Measurements from ENCODE around the gene MBP. TPM values are rescaled to one million over a fixed set of nuclear protein-coding genes. Genes with fewer than 3 reads are reported as not detected.

The MBP gene
- total and polyA plus RNA-seq, 10 of the 15 experiments (the other 5 are each of a cell fraction or from before 2014, with no cell fraction given): 12.2 to 67.8 (median 42.1) TPM

GRCh38 chr18:76931171-76931570, 201.4 kb downstream of the MBP start:
- Histone ChIP-seq H3K79me2 (ENCODE audit: control insufficient read depth, insufficient read depth, low read length) (no peaks in the 10 kb centered on the region), H3K36me3 (ENCODE audit: control insufficient read depth in 2 of 2, insufficient read depth in 2 of 2, low read length in 1 of 2) (peaks cover 8 to 15% of the 10 kb centered on the region in 2 experiments), H3K4me1 (ENCODE audit: control insufficient read depth, insufficient read depth, low read length) (peaks cover 25% of the 10 kb centered on the region), H3K4me3 (no peak overlapping the region), H3K27ac (ENCODE audit: control insufficient read depth, insufficient read depth) (no peak overlapping the region), H3K4me2 (ENCODE audit: control insufficient read depth, insufficient read depth) (no peak overlapping the region), H3K27me3 (replicated peaks in 1 of 2; ENCODE audit: control insufficient read depth in 2 of 2, insufficient read depth in 2 of 2, low read length in 1 of 2) (no peaks in the 10 kb centered on the region), H3K9ac (ENCODE audit: control insufficient read depth, insufficient read depth, low read length) (no peak overlapping the region), H4K20me1 (ENCODE audit: control insufficient read depth, insufficient read depth) (no peaks in the 10 kb centered on the region), H2AFZ (ENCODE audit: control insufficient read depth, low read depth, low read length) (no peak overlapping the region), H3K9me3 (replicated peaks; ENCODE audit: control insufficient read depth, insufficient read depth, low read length) (no peaks in the 10 kb centered on the region)
- TF ChIP-seq USF2 (IDR thresholded peaks at IDR 0.05; ENCODE audit: borderline replicate concordance, low read depth, low read length) (no peak), ZBTB11 (CRISPR knock-in tag; IDR thresholded peaks at IDR 0.05) (no peak), YBX1 (IDR thresholded peaks at IDR 0.05) (no peak), MLLT1 (IDR thresholded peaks at IDR 0.05) (no peak), EED (IDR thresholded peaks at IDR 0.05; ENCODE audit: low read depth) (no peak), RBBP5 (conservative IDR thresholded peaks at IDR 0.05) (no peak)
- ChIA-PET CTCF (interaction anchor here (0.6 to 9.3 kb wide), 9 partner anchors 8 to 446 kb away, joined by 3 to 62 read pairs (median 4); no protein-coding TSS in a partner anchor), POLR2A (interaction anchor here (0.9 kb wide), 1 partner anchor 33 kb away, joined by 4 read pairs; no protein-coding TSS in a partner anchor), RAD21 (ENCODE audit: unreplicated experiment) (no interaction called here), SMC1A (ENCODE audit: uncharacterized antibody, unreplicated experiment) (interaction anchor here (0.8 to 2.9 kb wide), 8 partner anchors 10 to 281 kb away, joined by 3 to 14 read pairs (median 4); no protein-coding TSS in a partner anchor)
- intact Hi-C loops (cut with micrococcal nuclease; ENCODE audit: unreplicated experiment) (no loop called here), in situ Hi-C loops (cut with MboI) (no loop called here)
- no TSS peak for BruUV-seq (replicated peaks)
- WGBS (ENCODE audit: insufficient coverage, insufficient replicate concordance, low lambda C conversion rate, missing lambda C conversion rate): 91% methylated on average over 6 of the region's 6 CpGs
- ATAC-seq: no peak
- no peak for DNase-seq (ENCODE audit: low read depth, low spot score)
- no peak for FAIRE-seq

Other genes with a start within 250 kb of the MBP start
- gene GALR1, start 117.1 kb upstream of the MBP start, total RNA-seq (2014; rRNA removed): not detected in 2 replicates
- gene GALR1, start 117.1 kb upstream of the MBP start, total RNA-seq (2014; rRNA removed; fragmentation: Illumina TruSeq; extraction: Trizol): not detected in 2 replicates
- not detected in 2 replicates for gene GALR1, start 117.1 kb upstream of the MBP start, total RNA-seq (2021)
- not detected in 2 replicates for gene GALR1, start 117.1 kb upstream of the MBP start, polyA plus RNA-seq (2011; rRNA removed)
- gene GALR1, start 117.1 kb upstream of the MBP start, polyA plus RNA-seq (2014; fragmentation: Illumina TruSeq; extraction: Trizol): not detected in 2 replicates
- gene GALR1, start 117.1 kb upstream of the MBP start, polyA plus RNA-seq (2014; fragmentation: Nextera tagmentation; extraction: Ambion mirVana): not detected
- gene GALR1, start 117.1 kb upstream of the MBP start, polyA plus RNA-seq (2014; rRNA removed): not detected in 2 replicates
- gene GALR1, start 117.1 kb upstream of the MBP start, polyA plus RNA-seq (2016; fragmentation: Nextera tagmentation; extraction: Ambion mirVana): not detected

All from GM12878 (cell line).